T-cell (primary cell): ENCODE results near the gene B3GNT4. TPM values are rescaled to one million over a fixed set of nuclear protein-coding genes. Genes with fewer than 3 reads are reported as not detected.

Experiments
- ATAC-seq, 4 experiments: fragments of 200-7000 bp in 3 of 4; fragments of 150-1000 bp in 1 of 4; cut with Tn5 transposase; replicated peaks in 1 of 4; 1 replicate in 3 of 4; 2 replicates in 1 of 4; pipeline ENCODE4 v1.10.0; 2021; ENCODE audit warnings: moderate library complexity in 3 of 4, mild to moderate bottlenecking in 2 of 4, moderate number of reproducible peaks in 1 of 4
- CTCF ChIA-PET, 2 donors: fragments of 300-600 bp; sonication (Branson Sonifier 250); formaldehyde crosslinking; loops; one replicate each; lab custom pipeline; 2022; ENCODE audit warnings: antibody characterized with exemption in 2 of 2; lab: Charles Lee
- POLR2A ChIA-PET, 2 donors: fragments of 300-600 bp; sonication (Branson Sonifier 250); formaldehyde crosslinking; loops; one replicate each; lab custom pipeline; 2022; ENCODE audit warnings: antibody characterized with exemption in 2 of 2; lab: Charles Lee
- DNase-seq, 35 experiments: peaks; one replicate each; pipeline versions ENCODE4 v3.0.0 to v3.0.0-alpha.2; 2013 to 2023
- H3K27ac ChIP-seq: one replicate; pipeline ENCODE4 v1.5.1; 2013; ENCODE audit warnings: low read length
- H3K27me3 ChIP-seq, 2 experiments: replicated peaks in 1 of 2; 1 replicate in 1 of 2; 2 replicates in 1 of 2; pipeline versions ENCODE4 v1.6.1 to v1.7.0; 2013; ENCODE audit warnings: low read length in 1 of 2, mixed read lengths in 1 of 2; ENCODE audit not compliant: control insufficient read depth in 2 of 2, insufficient read depth in 2 of 2; ENCODE audit errors: extremely low read depth in 1 of 2
- H3K36me3 ChIP-seq, 2 donors: 1 replicate in 1 of 2; 2 replicates in 1 of 2; pipeline versions ENCODE4 v1.6.1 to v1.7.0; 2013; ENCODE audit warnings: low read length in 1 of 2; ENCODE audit not compliant: control insufficient read depth in 2 of 2, insufficient read depth in 1 of 2; ENCODE audit errors: extremely low read depth in 1 of 2
- H3K4me1 ChIP-seq, 2 experiments: 1 replicate in 1 of 2; 2 replicates in 1 of 2; pipeline versions ENCODE4 v1.6.1 to v1.7.0; 2013; ENCODE audit warnings: low read length in 2 of 2, mixed read lengths in 1 of 2; ENCODE audit not compliant: insufficient read depth in 2 of 2, control insufficient read depth in 1 of 2; ENCODE audit errors: extremely low read depth in 1 of 2
- H3K4me3 ChIP-seq, 2 donors: 1 replicate in 1 of 2; 2 replicates in 1 of 2; pipeline versions ENCODE4 v1.5.1 to v1.7.0; 2013; ENCODE audit warnings: mild to moderate bottlenecking in 2 of 2, low read length in 1 of 2, moderate library complexity in 1 of 2; ENCODE audit not compliant: control insufficient read depth in 1 of 2; ENCODE audit errors: extremely low read depth in 1 of 2
- H3K9me3 ChIP-seq: 2 replicates; pipeline ENCODE4 v1.7.0; 2013
- H3K27ac Mint-ChIP-seq, 2 donors: one replicate each; pipeline ENCODE4 v1.8.0; 2020 to 2021; ENCODE audit warnings: mild to moderate bottlenecking in 2 of 2, mixed read lengths in 2 of 2
- H3K27me3 Mint-ChIP-seq, 2 donors: one replicate each; pipeline ENCODE4 v1.8.0; 2021 to 2022; ENCODE audit warnings: mixed read lengths in 2 of 2
- H3K36me3 Mint-ChIP-seq: one replicate; pipeline ENCODE4 v1.8.0; 2021; ENCODE audit warnings: mixed read lengths
- H3K4me1 Mint-ChIP-seq, 3 donors: one replicate each; pipeline ENCODE4 v1.8.0; 2020 to 2022; ENCODE audit warnings: mixed read lengths in 3 of 3, mild to moderate bottlenecking in 1 of 3
- H3K4me3 Mint-ChIP-seq, 3 donors: one replicate each; pipeline ENCODE4 v1.8.0; 2020 to 2022; ENCODE audit warnings: mild to moderate bottlenecking in 3 of 3, mixed read lengths in 3 of 3, moderate library complexity in 3 of 3
- H3K9me3 Mint-ChIP-seq, 3 donors: one replicate each; pipeline ENCODE4 v1.8.0; 2020 to 2022; ENCODE audit warnings: mixed read lengths in 3 of 3
- WGBS: methylation state at CpG from one replicate; pipeline ENCODE4 v1.1.5; 2013; ENCODE audit warnings: missing lambda C conversion rate; ENCODE audit not compliant: insufficient coverage; 5-methylcytosine and 5-hydroxymethylcytosine counted together
- total RNA-seq, 35 experiments: library from RNA in 6 of 35; stranded (reverse) in 6 of 35; fragments of 120-200 nt in 1 of 35; gene quantifications; one replicate each; pipeline versions ENCODE4 v1.2.1 to v1.2.4 and lab custom pipeline; 2013 to 2026

The B3GNT4 gene
- total RNA-seq, 5 donors from 2014 or later (not counting 1 experiment from before 2014, with no cell fraction given): 0.35 to 1.4 (median 0.88) TPM; not detected in 1

- Histone ChIP-seq H3K27ac (no peak overlapping the region), H3K36me3 (peaks cover 5 to 43% of the 10 kb centered on the region in 2 donors), H3K27me3 (no peaks in the 10 kb centered on the region), H3K9me3 (no peaks in the 10 kb centered on the region), H3K4me1 (peaks cover 10 to 48% of the 10 kb centered on the region in 2 experiments), H3K4me3 (peak overlapping the region; percentile 37 to 52)
- DNase-seq (no peak), ATAC-seq (no peak)
- Mint-ChIP-seq H3K4me1 (peaks cover 40 to 51% (median 46%) of the 10 kb centered on the region in 3 donors), H3K36me3 (peaks cover 35% of the 10 kb centered on the region), H3K4me3 (peak overlapping the region; percentile 68 to 90 (median 75)), H3K27me3 (no peaks in the 10 kb centered on the region), H3K9me3 (no peaks in the 10 kb centered on the region), H3K27ac (peak overlapping the region in 1 of 2 donors; percentile 75)
- ChIA-PET POLR2A (interaction anchor here (0.5 to 3.2 kb wide), 7 partner anchors 18 to 671 kb away, joined by 3 to 13 read pairs (median 4); partner anchors contain the start of genes RSRC2 (in 1 of the 2) and ZCCHC8 (in 1 of the 2)), CTCF (interaction anchor here (0.5 to 3.1 kb wide), 9 partner anchors 14 to 549 kb away, joined by 3 to 28 read pairs (median 6); partner anchors contain the start of gene VPS33A (in 1 of the 2))
- WGBS: 13% methylated on average over 50 of the region's 55 CpGs
Observed at GRCh38 chr12:122226366-122227125, 23.0 kb downstream of the B3GNT4 start.

GRCh38 chr12:122227341-122227740 lies 23.8 kb downstream of the B3GNT4 start:
- Mint-ChIP-seq H3K4me1 (peaks cover 40 to 45% (median 43%) of the 10 kb centered on the region in 3 donors), H3K36me3 (peaks cover 36% of the 10 kb centered on the region), H3K27ac (peak overlapping the region; percentile 75 to 83), H3K27me3 (no peaks in the 10 kb centered on the region), H3K4me3 (peak overlapping the region; percentile 68 to 90 (median 75)), H3K9me3 (no peaks in the 10 kb centered on the region)
- Histone ChIP-seq H3K27ac (peak overlapping the region; percentile 11), H3K27me3 (no peaks in the 10 kb centered on the region), H3K9me3 (no peaks in the 10 kb centered on the region), H3K36me3 (peaks cover 0 to 43% of the 10 kb centered on the region in 2 donors), H3K4me3 (peak overlapping the region in 1 of 2 donors; percentile 37), H3K4me1 (peaks cover 10 to 48% of the 10 kb centered on the region in 2 experiments)
- ChIA-PET CTCF (interaction anchor here (0.5 to 3.1 kb wide), 9 partner anchors 10 to 1404 kb away, joined by 3 to 28 read pairs (median 3); partner anchors contain the start of gene VPS33A (in 1 of the 2)), POLR2A (interaction anchor here in 1 of 2 donors (0.6 to 1.7 kb wide), 2 partner anchors 40 to 270 kb away, joined by 3 to 4 read pairs; no protein-coding TSS in a partner anchor)
- peak in 34 of 35 experiments; percentile 34 to 86 (median 61) for DNase-seq
- 24% methylated on average over 16 of the region's 17 CpGs for WGBS
- peak in 2 of 4 experiments; percentile 4 to 9 for ATAC-seq

- Mint-ChIP-seq H3K27me3 (no peaks in the 10 kb centered on the region), H3K4me1 (peaks cover 34 to 40% (median 39%) of the 10 kb centered on the region in 3 donors), H3K36me3 (peaks cover 36% of the 10 kb centered on the region), H3K9me3 (no peaks in the 10 kb centered on the region), H3K4me3 (peak overlapping the region; percentile 68 to 90 (median 75)), H3K27ac (peak overlapping the region; percentile 13 to 41)
- Histone ChIP-seq H3K36me3 (peaks cover 0 to 43% of the 10 kb centered on the region in 2 donors), H3K27me3 (no peaks in the 10 kb centered on the region), H3K4me3 (peak overlapping the region in 1 of 2 donors; percentile 37), H3K27ac (peak overlapping the region; percentile 30), H3K9me3 (no peaks in the 10 kb centered on the region), H3K4me1 (peaks cover 10 to 43% of the 10 kb centered on the region in 2 experiments)
- DNase-seq: no peak
- ChIA-PET CTCF (interaction anchor here in 1 of 2 donors (0.9 to 2.0 kb wide), 2 partner anchors 16 to 128 kb away, joined by 4 to 19 read pairs; no protein-coding TSS in a partner anchor), POLR2A (no interaction called here)
- WGBS: 43% methylated on average over 4 of the region's 5 CpGs
- ATAC-seq: no peak
Observed at GRCh38 chr12:122228092-122228491, 24.6 kb downstream of the B3GNT4 start.

GRCh38 chr12:122230798-122231197 lies 27.3 kb downstream of the B3GNT4 start:
- peaks cover 48% of the 10 kb centered on the region for H3K36me3 Mint-ChIP-seq
- H3K36me3 ChIP-seq: peaks cover 0 to 56% of the 10 kb centered on the region in 2 donors
- H3K9me3 ChIP-seq: no peaks in the 10 kb centered on the region
- peaks cover 4 to 22% of the 10 kb centered on the region in 2 experiments for H3K4me1 ChIP-seq
- H3K27ac Mint-ChIP-seq: no peak overlapping the region
- no peak overlapping the region for H3K27ac ChIP-seq
- POLR2A ChIA-PET: interaction anchor here in 1 of 2 donors (0.6 kb wide), 1 partner anchor 19 kb away, joined by 5 read pairs; no protein-coding TSS in a partner anchor
- H3K27me3 ChIP-seq: no peaks in the 10 kb centered on the region
- no peak for ATAC-seq
- CTCF ChIA-PET: no interaction called here
- H3K4me3 Mint-ChIP-seq: no peak overlapping the region
- H3K9me3 Mint-ChIP-seq: no peaks in the 10 kb centered on the region
- no peaks in the 10 kb centered on the region for H3K27me3 Mint-ChIP-seq
- H3K4me3 ChIP-seq: no peak overlapping the region
- 53% methylated on average over 3 of the region's 6 CpGs for WGBS
- DNase-seq: no peak
- H3K4me1 Mint-ChIP-seq: peaks cover 22 to 24% (median 23%) of the 10 kb centered on the region in 3 donors

GRCh38 chr12:122232691-122233090 lies 29.2 kb downstream of the B3GNT4 start:
- peaks cover 10 to 12% (median 10%) of the 10 kb centered on the region in 3 donors for H3K4me1 Mint-ChIP-seq
- no peaks in the 10 kb centered on the region for H3K9me3 Mint-ChIP-seq
- Histone ChIP-seq H3K27me3 (no peaks in the 10 kb centered on the region), H3K4me3 (no peak overlapping the region), H3K36me3 (peaks cover 0 to 71% of the 10 kb centered on the region in 2 donors), H3K4me1 (peaks cover 0 to 9% of the 10 kb centered on the region in 2 experiments), H3K27ac (no peak overlapping the region), H3K9me3 (no peaks in the 10 kb centered on the region)
- DNase-seq (no peak), ATAC-seq (no peak)
- 100% methylated on average over 2 of the region's 10 CpGs for WGBS
- ChIA-PET POLR2A (interaction anchor here in 1 of 2 donors (1.0 kb wide), 1 partner anchor 294 kb away, joined by 3 read pairs; the partner anchor contains the start of genes KNTC1 and RSRC2), CTCF (interaction anchor here (0.6 to 1.2 kb wide), 3 partner anchors 12 to 1288 kb away, joined by 5 to 7 read pairs (median 6); no protein-coding TSS in a partner anchor)
- H3K36me3 Mint-ChIP-seq: peaks cover 56% of the 10 kb centered on the region
- no peaks in the 10 kb centered on the region for H3K27me3 Mint-ChIP-seq
- H3K4me3 Mint-ChIP-seq: no peak overlapping the region
- H3K27ac Mint-ChIP-seq: no peak overlapping the region

- CTCF ChIA-PET: interaction anchor here (0.5 to 1.5 kb wide), 3 partner anchors 9 to 308 kb away, joined by 3 to 5 read pairs (median 4); no protein-coding TSS in a partner anchor
- Histone ChIP-seq H3K27me3 (no peaks in the 10 kb centered on the region), H3K36me3 (peaks cover 4 to 83% of the 10 kb centered on the region in 2 donors), H3K4me3 (no peak overlapping the region), H3K4me1 (no peaks in the 10 kb centered on the region), H3K27ac (no peak overlapping the region), H3K9me3 (no peaks in the 10 kb centered on the region)
- POLR2A ChIA-PET: no interaction called here
- H3K9me3 Mint-ChIP-seq: no peaks in the 10 kb centered on the region
- no peak overlapping the region for H3K27ac Mint-ChIP-seq
- DNase-seq (no peak), ATAC-seq (no peak)
- H3K4me1 Mint-ChIP-seq: peaks cover 4 to 6% (median 5%) of the 10 kb centered on the region in 3 donors
- 80% methylated on average over 1 of the region's 7 CpGs for WGBS
- no peaks in the 10 kb centered on the region for H3K27me3 Mint-ChIP-seq
- no peak overlapping the region for H3K4me3 Mint-ChIP-seq
- H3K36me3 Mint-ChIP-seq: peaks cover 66% of the 10 kb centered on the region
Observed at GRCh38 chr12:122235741-122236140, 32.2 kb downstream of the B3GNT4 start.
